ENCODE data around the gene CYBC1.

Gene CYBC1

GRCh38 chr17:82474223-82475010 is 23.9 kb upstream of the CYBC1 start:
- H3K36me3 ChIP-seq (ENCODE audit: control insufficient read depth, insufficient read depth, low read length), result peaks cover 2% of the 10 kb centered on the region
- H3K18ac ChIP-seq (ENCODE audit: low read length), result no peak overlapping the region
- no CpG with 5 or more reads among the region's 11 CpGs for WGBS (ENCODE audit: extremely low coverage, insufficient coverage, low lambda C conversion rate)
- H3K4me1 ChIP-seq (ENCODE audit: control insufficient read depth, low read depth, low read length), result no peaks in the 10 kb centered on the region
- no peak overlapping the region for H2AK5ac ChIP-seq (ENCODE audit: low read length)
- H2BK120ac ChIP-seq (ENCODE audit: low read depth, low read length), result no peak overlapping the region
- H2BK5ac ChIP-seq (ENCODE audit: low read length), result no peak overlapping the region
- H3K4ac ChIP-seq (ENCODE audit: low read depth, low read length), result no peak overlapping the region
- no peaks in the 10 kb centered on the region for H3K79me2 ChIP-seq (ENCODE audit: control insufficient read depth, insufficient read depth, low read length)
- H2BK15ac ChIP-seq (replicated peaks; ENCODE audit: low read depth), result no peak overlapping the region
- no peak overlapping the region for H3K23ac ChIP-seq (ENCODE audit: low read length)
- no peak overlapping the region for H3K4me3 ChIP-seq (ENCODE audit: low read length)
- no peak overlapping the region for H3K27ac ChIP-seq (ENCODE audit: low read depth, low read length)
- no peaks in the 10 kb centered on the region for H3K27me3 ChIP-seq (ENCODE audit: insufficient read depth, low read length, poor library complexity)
- no peak overlapping the region for H3K56ac ChIP-seq (ENCODE audit: low read length)
- H3K79me1 ChIP-seq (ENCODE audit: low read length), result no peaks in the 10 kb centered on the region
- H3K4me2 ChIP-seq (ENCODE audit: low read length), result no peak overlapping the region
- H4K5ac ChIP-seq (ENCODE audit: low read length), result no peak overlapping the region
- no peak for DNase-seq
- no peak overlapping the region for H3K9ac ChIP-seq (ENCODE audit: low read length)
- no peak overlapping the region for H4K8ac ChIP-seq (ENCODE audit: low read depth, low read length)

DNA sequence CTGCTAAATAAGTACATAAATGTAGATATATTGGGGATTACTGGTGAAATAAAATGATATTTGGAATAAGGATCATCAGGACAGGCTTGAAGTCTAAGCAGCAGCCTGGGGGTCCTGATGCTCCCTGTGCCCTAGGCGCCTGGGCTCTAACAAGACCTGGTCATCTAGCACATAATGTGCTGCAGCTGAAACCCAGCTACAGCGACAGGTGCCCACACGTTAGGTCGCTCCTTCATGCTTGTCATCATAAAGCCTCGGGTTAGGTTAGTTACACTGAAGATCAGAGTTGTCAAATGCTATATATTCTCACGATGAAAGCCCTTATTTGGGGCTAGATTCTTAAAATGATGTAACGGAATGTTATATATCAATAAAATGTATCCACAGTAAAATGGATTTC is 19.5 kb upstream of the CYBC1 start:
- no peak overlapping the region for H2BK15ac ChIP-seq (replicated peaks; ENCODE audit: low read depth)
- H3K4me3 ChIP-seq (ENCODE audit: low read length), result no peak overlapping the region
- no peak overlapping the region for H3K18ac ChIP-seq (ENCODE audit: low read length)
- no peak overlapping the region for H3K23ac ChIP-seq (ENCODE audit: low read length)
- no peak overlapping the region for H4K5ac ChIP-seq (ENCODE audit: low read length)
- no peaks in the 10 kb centered on the region for H3K36me3 ChIP-seq (ENCODE audit: control insufficient read depth, insufficient read depth, low read length)
- no peaks in the 10 kb centered on the region for H3K79me1 ChIP-seq (ENCODE audit: low read length)
- H3K79me2 ChIP-seq (ENCODE audit: control insufficient read depth, insufficient read depth, low read length), result no peaks in the 10 kb centered on the region
- DNase-seq, result no peak
- H4K8ac ChIP-seq (ENCODE audit: low read depth, low read length), result no peak overlapping the region
- H3K4ac ChIP-seq (ENCODE audit: low read depth, low read length), result no peak overlapping the region
- no peaks in the 10 kb centered on the region for H3K27me3 ChIP-seq (ENCODE audit: insufficient read depth, low read length, poor library complexity)
- no peak overlapping the region for H2BK120ac ChIP-seq (ENCODE audit: low read depth, low read length)
- H3K56ac ChIP-seq (ENCODE audit: low read length), result no peak overlapping the region
- WGBS (ENCODE audit: extremely low coverage, insufficient coverage, low lambda C conversion rate), result no CpG with 5 or more reads among the region's 7 CpGs
- H3K4me1 ChIP-seq (ENCODE audit: control insufficient read depth, low read depth, low read length), result no peaks in the 10 kb centered on the region
- H3K9ac ChIP-seq (ENCODE audit: low read length), result no peak overlapping the region
- no peak overlapping the region for H3K27ac ChIP-seq (ENCODE audit: low read depth, low read length)
- no peak overlapping the region for H2BK5ac ChIP-seq (ENCODE audit: low read length)
- H3K4me2 ChIP-seq (ENCODE audit: low read length), result no peak overlapping the region
- no peak overlapping the region for H2AK5ac ChIP-seq (ENCODE audit: low read length)

DNA sequence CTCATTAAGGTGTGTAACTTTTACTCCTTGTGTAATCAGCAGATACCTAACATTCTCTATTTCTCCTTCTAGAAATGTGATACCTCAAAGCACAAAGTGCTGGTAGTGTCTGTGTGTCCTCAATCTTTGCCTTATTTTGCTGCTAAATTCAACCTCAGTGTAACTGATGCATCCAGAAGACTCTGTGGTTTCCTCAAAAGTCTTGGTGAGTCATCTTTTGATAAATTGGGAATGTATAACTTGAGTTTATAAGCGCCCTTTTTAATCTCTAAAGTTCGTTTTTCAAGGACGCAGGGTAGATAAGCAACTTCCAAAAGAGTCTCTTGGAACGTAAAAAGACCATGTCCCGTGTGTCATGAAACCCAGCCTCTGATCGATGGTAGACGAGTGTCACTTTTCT is 18.1 kb upstream of the CYBC1 start:
- H3K4ac ChIP-seq (ENCODE audit: low read depth, low read length), result no peak overlapping the region
- H2BK15ac ChIP-seq (replicated peaks; ENCODE audit: low read depth), result no peak overlapping the region
- H4K5ac ChIP-seq (ENCODE audit: low read length), result no peak overlapping the region
- H2BK120ac ChIP-seq (ENCODE audit: low read depth, low read length), result no peak overlapping the region
- no peaks in the 10 kb centered on the region for H3K79me2 ChIP-seq (ENCODE audit: control insufficient read depth, insufficient read depth, low read length)
- no peak overlapping the region for H3K4me3 ChIP-seq (ENCODE audit: low read length)
- H2AK5ac ChIP-seq (ENCODE audit: low read length), result no peak overlapping the region
- DNase-seq, result no peak
- H3K4me2 ChIP-seq (ENCODE audit: low read length), result no peak overlapping the region
- H3K36me3 ChIP-seq (ENCODE audit: control insufficient read depth, insufficient read depth, low read length), result peaks cover 2% of the 10 kb centered on the region
- no CpG with 5 or more reads among the region's 7 CpGs for WGBS (ENCODE audit: extremely low coverage, insufficient coverage, low lambda C conversion rate)
- H3K27ac ChIP-seq (ENCODE audit: low read depth, low read length), result no peak overlapping the region
- no peak overlapping the region for H2BK5ac ChIP-seq (ENCODE audit: low read length)
- H3K9ac ChIP-seq (ENCODE audit: low read length), result no peak overlapping the region
- H3K23ac ChIP-seq (ENCODE audit: low read length), result no peak overlapping the region
- H3K18ac ChIP-seq (ENCODE audit: low read length), result no peak overlapping the region
- H3K79me1 ChIP-seq (ENCODE audit: low read length), result no peaks in the 10 kb centered on the region
- H3K4me1 ChIP-seq (ENCODE audit: control insufficient read depth, low read depth, low read length), result no peaks in the 10 kb centered on the region
- no peaks in the 10 kb centered on the region for H3K27me3 ChIP-seq (ENCODE audit: insufficient read depth, low read length, poor library complexity)
- H3K56ac ChIP-seq (ENCODE audit: low read length), result no peak overlapping the region
- no peak overlapping the region for H4K8ac ChIP-seq (ENCODE audit: low read depth, low read length)

DNA sequence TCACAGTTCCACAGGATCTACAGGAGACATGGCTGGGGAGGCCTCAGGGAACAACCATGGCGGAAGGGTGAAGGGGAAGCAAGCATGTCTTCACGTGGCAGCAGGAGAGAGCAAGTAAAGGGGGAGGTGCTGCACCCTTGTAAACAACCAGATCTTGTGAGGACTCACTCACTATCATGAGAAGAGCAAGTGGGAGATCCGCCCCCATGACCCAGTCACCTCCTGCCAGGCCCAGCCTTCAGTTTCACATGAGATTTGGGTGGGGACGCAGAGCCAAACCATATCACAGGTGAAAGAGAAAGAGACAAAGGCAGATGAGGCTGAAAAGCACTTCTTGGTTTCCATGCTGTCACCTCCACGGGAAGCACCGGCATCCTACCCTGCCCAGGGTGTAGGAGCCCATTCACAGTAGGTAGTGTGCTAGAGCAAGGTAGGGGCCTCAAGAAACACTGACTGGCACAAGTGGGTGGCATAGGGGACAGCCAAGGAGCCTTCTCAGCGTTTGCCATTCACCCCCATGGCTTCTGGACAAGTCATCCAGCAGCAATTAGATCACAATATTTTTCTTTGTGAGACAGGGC is 14.6 kb upstream of the CYBC1 start:
- Histone ChIP-seq H2AK5ac (ENCODE audit: low read length) (no peak overlapping the region), H3K18ac (ENCODE audit: low read length) (no peak overlapping the region), H3K79me1 (ENCODE audit: low read length) (no peaks in the 10 kb centered on the region), H2BK15ac (replicated peaks; ENCODE audit: low read depth) (no peak overlapping the region), H3K9ac (ENCODE audit: low read length) (no peak overlapping the region), H3K27me3 (ENCODE audit: insufficient read depth, low read length, poor library complexity) (no peaks in the 10 kb centered on the region), H4K5ac (ENCODE audit: low read length) (no peak overlapping the region), H3K27ac (ENCODE audit: low read depth, low read length) (no peak overlapping the region), H3K4me2 (ENCODE audit: low read length) (no peak overlapping the region), H3K36me3 (ENCODE audit: control insufficient read depth, insufficient read depth, low read length) (peaks cover 2% of the 10 kb centered on the region), H3K4me1 (ENCODE audit: control insufficient read depth, low read depth, low read length) (no peaks in the 10 kb centered on the region), H3K23ac (ENCODE audit: low read length) (no peak overlapping the region), H3K4ac (ENCODE audit: low read depth, low read length) (no peak overlapping the region), H4K8ac (ENCODE audit: low read depth, low read length) (no peak overlapping the region), H2BK120ac (ENCODE audit: low read depth, low read length) (no peak overlapping the region), H2BK5ac (ENCODE audit: low read length) (no peak overlapping the region), H3K56ac (ENCODE audit: low read length) (no peak overlapping the region), H3K4me3 (ENCODE audit: low read length) (no peak overlapping the region), H3K79me2 (ENCODE audit: control insufficient read depth, insufficient read depth, low read length) (no peaks in the 10 kb centered on the region)
- no CpG with 5 or more reads among the region's 7 CpGs for WGBS (ENCODE audit: extremely low coverage, insufficient coverage, low lambda C conversion rate)
- no peak for DNase-seq

DNA sequence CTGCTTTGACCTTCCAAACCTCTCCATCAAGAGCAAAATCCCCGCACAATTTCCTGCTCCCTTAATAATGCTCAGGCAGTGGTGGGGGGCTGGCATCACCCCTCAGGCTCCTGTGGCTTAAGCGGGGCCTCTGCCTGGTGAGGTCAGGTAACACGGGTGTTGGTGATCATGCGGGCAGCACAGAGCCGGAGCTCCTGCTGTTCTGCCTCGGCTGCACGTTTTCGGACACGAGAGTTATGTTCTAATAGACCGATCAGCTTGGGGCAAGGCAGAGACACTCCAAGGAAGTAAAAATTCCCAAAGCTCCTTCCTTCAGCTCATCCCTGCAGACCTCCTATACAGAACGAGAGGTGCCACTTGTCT is 14.0 kb upstream of the CYBC1 start:
- Histone ChIP-seq H3K27ac (ENCODE audit: low read depth, low read length) (no peak overlapping the region), H3K56ac (ENCODE audit: low read length) (no peak overlapping the region), H2BK5ac (ENCODE audit: low read length) (no peak overlapping the region), H3K4me2 (ENCODE audit: low read length) (no peak overlapping the region), H3K4ac (ENCODE audit: low read depth, low read length) (no peak overlapping the region), H3K23ac (ENCODE audit: low read length) (no peak overlapping the region), H4K8ac (ENCODE audit: low read depth, low read length) (no peak overlapping the region), H3K36me3 (ENCODE audit: control insufficient read depth, insufficient read depth, low read length) (peaks cover 2% of the 10 kb centered on the region), H2BK120ac (ENCODE audit: low read depth, low read length) (no peak overlapping the region), H3K9ac (ENCODE audit: low read length) (no peak overlapping the region), H3K27me3 (ENCODE audit: insufficient read depth, low read length, poor library complexity) (no peaks in the 10 kb centered on the region), H3K4me3 (ENCODE audit: low read length) (no peak overlapping the region), H3K18ac (ENCODE audit: low read length) (no peak overlapping the region), H2BK15ac (replicated peaks; ENCODE audit: low read depth) (no peak overlapping the region), H3K79me2 (ENCODE audit: control insufficient read depth, insufficient read depth, low read length) (no peaks in the 10 kb centered on the region), H3K79me1 (ENCODE audit: low read length) (no peaks in the 10 kb centered on the region), H4K5ac (ENCODE audit: low read length) (no peak overlapping the region), H3K4me1 (ENCODE audit: control insufficient read depth, low read depth, low read length) (no peaks in the 10 kb centered on the region), H2AK5ac (ENCODE audit: low read length) (no peak overlapping the region)
- WGBS (ENCODE audit: extremely low coverage, insufficient coverage, low lambda C conversion rate), result no CpG with 5 or more reads among the region's 11 CpGs
- DNase-seq, result no peak
